Suprapubic skin (tissue), 4 donors: Measurements from ENCODE around the gene WDR76. TPM values are rescaled to one million over a fixed set of nuclear protein-coding genes. Genes with fewer than 3 reads are reported as not detected.

ENCODE experiments used
- DNase-seq, 2 donors: peaks; one replicate each; pipeline ENCODE4 v3.0.0-alpha.2; 2019; ENCODE audit warnings: low spot score in 2 of 2
- H3K27ac ChIP-seq: fragments of 200-600 bp; sonication (generic); one replicate; pipeline ENCODE4 v1.5.1; 2019
- H3K27me3 ChIP-seq: fragments of 200-600 bp; sonication (generic); one replicate; pipeline ENCODE4 v1.5.1; 2019
- H3K36me3 ChIP-seq: fragments of 200-600 bp; sonication (generic); one replicate; pipeline ENCODE4 v1.5.1; 2019
- H3K4me1 ChIP-seq: fragments of 200-600 bp; sonication (generic); one replicate; pipeline ENCODE4 v1.5.1; 2019
- H3K4me3 ChIP-seq: fragments of 200-600 bp; sonication (generic); one replicate; pipeline ENCODE4 v1.5.1; 2019; ENCODE audit warnings: mild to moderate bottlenecking
- H3K9me3 ChIP-seq: fragments of 200-600 bp; sonication (generic); one replicate; pipeline ENCODE4 v1.5.1; 2019
- EP300 ChIP-seq: sonication (generic); formaldehyde crosslinking; IDR thresholded peaks from one replicate; pipeline ENCODE4 v1.6.1; 2017; ENCODE audit warnings: antibody characterized with exemption
- POLR2A ChIP-seq, 2 donors: fragments of 450-650 bp; IDR thresholded peaks; one replicate each; pipeline ENCODE4 v1.6.1; 2017; ENCODE audit warnings: antibody characterized with exemption in 2 of 2, mild to moderate bottlenecking in 2 of 2, moderate library complexity in 2 of 2
- POLR2AphosphoS5 ChIP-seq, 3 donors: sonication (generic); formaldehyde crosslinking; IDR thresholded peaks; one replicate each; pipeline ENCODE4 v1.6.1; 2017; ENCODE audit warnings: antibody characterized with exemption in 3 of 3
- WGBS: methylation state at CpG from one replicate; pipeline ENCODE4 v1.1.5; 2018; 5-methylcytosine and 5-hydroxymethylcytosine counted together
- total RNA-seq, 4 donors: library from RNA; depleted of rRNA; stranded (reverse); fragments of >200 nt; gene quantifications; one replicate each; pipeline ENCODE4 v1.1.0, GENCODE V29; 2016
- TF ChIP-seq, protein P1 (sequence below), 2 donors: fragments of 200-600 bp in 1 of 2; fragments of 450-650 bp in 1 of 2; sonication (generic) in 1 of 2; IDR thresholded peaks; one replicate each; pipeline ENCODE4 v1.5.1; 2016 to 2019; ENCODE audit warnings: antibody characterized with exemption in 2 of 2, mild to moderate bottlenecking in 1 of 2, moderate library complexity in 1 of 2

Gene WDR76
- total RNA-seq, 4 donors from 2014 or later, result 5.2 to 7.8 (median 5.8) TPM

DNA sequence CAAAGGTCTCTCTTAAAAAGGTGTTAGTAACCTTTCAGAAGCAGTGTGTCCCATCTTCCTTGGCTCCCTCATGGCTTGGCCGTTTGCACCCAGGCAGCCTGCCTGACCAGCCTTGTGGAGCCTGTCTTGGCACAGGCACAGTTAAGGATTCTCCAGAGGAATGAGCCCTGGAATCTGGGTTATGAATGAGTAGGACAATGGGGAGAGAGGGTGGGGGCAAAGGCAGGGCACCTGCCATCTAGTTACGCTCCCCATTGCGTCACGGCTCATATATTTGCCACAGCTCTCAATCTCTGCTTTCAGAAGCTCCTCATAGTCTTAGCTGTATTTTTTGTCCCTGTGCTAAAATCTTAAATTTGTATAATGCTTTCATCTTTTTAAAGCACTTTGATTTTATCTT is 50.6 kb downstream of the WDR76 start:
- Histone ChIP-seq H3K36me3 (peaks cover 4% of the 10 kb centered on the region), H3K9me3 (no peaks in the 10 kb centered on the region), H3K4me3 (no peak overlapping the region), H3K4me1 (no peaks in the 10 kb centered on the region), H3K27me3 (no peaks in the 10 kb centered on the region), H3K27ac (no peak overlapping the region)
- DNase-seq, result peak in 1 of 2 donors; percentile 35
- WGBS, result 86% methylated on average over 4 of the region's 4 CpGs
- TF ChIP-seq, protein P1, sequence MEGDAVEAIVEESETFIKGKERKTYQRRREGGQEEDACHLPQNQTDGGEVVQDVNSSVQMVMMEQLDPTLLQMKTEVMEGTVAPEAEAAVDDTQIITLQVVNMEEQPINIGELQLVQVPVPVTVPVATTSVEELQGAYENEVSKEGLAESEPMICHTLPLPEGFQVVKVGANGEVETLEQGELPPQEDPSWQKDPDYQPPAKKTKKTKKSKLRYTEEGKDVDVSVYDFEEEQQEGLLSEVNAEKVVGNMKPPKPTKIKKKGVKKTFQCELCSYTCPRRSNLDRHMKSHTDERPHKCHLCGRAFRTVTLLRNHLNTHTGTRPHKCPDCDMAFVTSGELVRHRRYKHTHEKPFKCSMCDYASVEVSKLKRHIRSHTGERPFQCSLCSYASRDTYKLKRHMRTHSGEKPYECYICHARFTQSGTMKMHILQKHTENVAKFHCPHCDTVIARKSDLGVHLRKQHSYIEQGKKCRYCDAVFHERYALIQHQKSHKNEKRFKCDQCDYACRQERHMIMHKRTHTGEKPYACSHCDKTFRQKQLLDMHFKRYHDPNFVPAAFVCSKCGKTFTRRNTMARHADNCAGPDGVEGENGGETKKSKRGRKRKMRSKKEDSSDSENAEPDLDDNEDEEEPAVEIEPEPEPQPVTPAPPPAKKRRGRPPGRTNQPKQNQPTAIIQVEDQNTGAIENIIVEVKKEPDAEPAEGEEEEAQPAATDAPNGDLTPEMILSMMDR (IDR thresholded peaks at IDR 0.05), result no peak

DNA sequence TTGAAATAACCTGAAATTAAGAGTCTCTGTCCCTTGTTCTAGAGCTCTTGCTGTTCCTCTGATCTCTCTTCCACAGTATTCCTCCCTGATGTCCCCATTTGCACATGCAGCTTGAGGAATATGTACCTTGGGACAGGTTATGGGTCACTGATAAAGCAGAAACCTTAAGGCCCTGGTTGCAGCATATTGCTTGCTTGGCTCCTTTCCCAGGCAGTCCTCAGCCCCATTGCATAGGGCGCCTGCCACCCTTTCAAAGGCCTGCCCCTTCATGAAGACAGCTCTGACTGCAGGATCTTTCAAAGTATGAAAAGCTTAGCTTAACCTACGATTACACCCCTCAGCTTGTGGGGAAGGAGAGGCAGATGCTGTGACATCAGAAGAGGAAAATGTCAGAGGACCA is 51.6 kb downstream of the WDR76 start:
- Histone ChIP-seq H3K27me3 (no peaks in the 10 kb centered on the region), H3K9me3 (no peaks in the 10 kb centered on the region), H3K36me3 (peaks cover 4% of the 10 kb centered on the region), H3K27ac (no peak overlapping the region), H3K4me1 (no peaks in the 10 kb centered on the region), H3K4me3 (no peak overlapping the region)
- 84% methylated on average over 2 of the region's 2 CpGs for WGBS
- DNase-seq, result no peak
- TF ChIP-seq, protein P1 (IDR thresholded peaks at IDR 0.05), result no peak
- TF ChIP-seq POLR2A (IDR thresholded peaks at IDR 0.05), result no peak
- TF ChIP-seq POLR2AphosphoS5 (IDR thresholded peaks at IDR 0.05), result no peak
- no peak for TF ChIP-seq EP300

DNA sequence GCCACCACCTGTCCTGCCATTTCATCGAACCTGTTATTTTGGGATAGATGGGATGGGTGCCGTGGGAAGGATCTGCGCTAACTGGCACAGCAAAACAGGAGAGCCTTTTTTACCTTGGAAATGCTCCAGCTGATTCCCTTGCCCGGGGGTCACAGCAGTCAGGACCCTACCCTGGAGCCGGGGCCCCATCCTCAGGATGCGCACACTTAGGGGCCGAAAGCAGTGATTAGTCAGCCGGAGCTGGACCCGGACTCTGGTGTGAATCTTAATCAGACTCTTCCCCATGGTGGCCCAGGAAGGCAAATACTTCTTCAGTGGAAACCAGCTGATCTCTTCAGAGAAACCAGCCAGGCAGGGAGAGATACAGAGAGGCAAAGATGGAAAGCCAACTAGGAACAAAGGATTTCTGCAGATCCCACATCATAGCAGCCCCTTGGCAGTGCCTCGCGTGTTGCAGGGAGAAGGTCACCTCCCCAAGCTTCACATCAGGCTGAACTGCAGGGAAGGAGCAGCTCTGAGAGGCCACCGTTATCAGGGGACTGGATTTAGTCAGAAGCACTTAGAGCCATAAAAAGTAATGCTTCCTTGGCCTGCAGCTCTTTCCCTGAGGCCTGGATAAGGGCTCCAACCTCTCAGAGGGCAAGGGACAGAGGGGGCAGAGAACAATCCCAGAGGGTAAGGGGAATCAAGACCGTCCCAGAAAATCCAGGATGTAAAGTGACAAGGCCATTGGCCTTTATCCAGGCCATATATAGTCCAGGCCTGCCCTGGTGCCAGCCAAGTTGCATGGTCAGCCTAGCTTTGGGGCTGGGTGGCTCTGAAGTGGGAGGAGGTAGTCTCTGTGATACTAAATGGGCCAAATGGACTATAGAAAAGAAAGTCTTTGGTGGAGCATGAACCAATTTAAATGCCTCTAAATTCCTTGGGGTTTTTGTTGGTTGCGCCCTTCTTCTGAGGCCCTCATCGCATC is 52.9 kb downstream of the WDR76 start:
- WGBS, result 89% methylated on average over 15 of the region's 15 CpGs
- Histone ChIP-seq H3K27me3 (no peaks in the 10 kb centered on the region), H3K4me3 (no peak overlapping the region), H3K4me1 (no peaks in the 10 kb centered on the region), H3K27ac (no peak overlapping the region), H3K9me3 (no peaks in the 10 kb centered on the region), H3K36me3 (peaks cover 4% of the 10 kb centered on the region)
- no peak for TF ChIP-seq POLR2AphosphoS5 (IDR thresholded peaks at IDR 0.05)
- TF ChIP-seq, protein P1 (IDR thresholded peaks at IDR 0.05), result no peak
- no peak for TF ChIP-seq POLR2A (IDR thresholded peaks at IDR 0.05)
- TF ChIP-seq EP300, result no peak
- DNase-seq, result peak in 1 of 2 donors; percentile 64

DNA sequence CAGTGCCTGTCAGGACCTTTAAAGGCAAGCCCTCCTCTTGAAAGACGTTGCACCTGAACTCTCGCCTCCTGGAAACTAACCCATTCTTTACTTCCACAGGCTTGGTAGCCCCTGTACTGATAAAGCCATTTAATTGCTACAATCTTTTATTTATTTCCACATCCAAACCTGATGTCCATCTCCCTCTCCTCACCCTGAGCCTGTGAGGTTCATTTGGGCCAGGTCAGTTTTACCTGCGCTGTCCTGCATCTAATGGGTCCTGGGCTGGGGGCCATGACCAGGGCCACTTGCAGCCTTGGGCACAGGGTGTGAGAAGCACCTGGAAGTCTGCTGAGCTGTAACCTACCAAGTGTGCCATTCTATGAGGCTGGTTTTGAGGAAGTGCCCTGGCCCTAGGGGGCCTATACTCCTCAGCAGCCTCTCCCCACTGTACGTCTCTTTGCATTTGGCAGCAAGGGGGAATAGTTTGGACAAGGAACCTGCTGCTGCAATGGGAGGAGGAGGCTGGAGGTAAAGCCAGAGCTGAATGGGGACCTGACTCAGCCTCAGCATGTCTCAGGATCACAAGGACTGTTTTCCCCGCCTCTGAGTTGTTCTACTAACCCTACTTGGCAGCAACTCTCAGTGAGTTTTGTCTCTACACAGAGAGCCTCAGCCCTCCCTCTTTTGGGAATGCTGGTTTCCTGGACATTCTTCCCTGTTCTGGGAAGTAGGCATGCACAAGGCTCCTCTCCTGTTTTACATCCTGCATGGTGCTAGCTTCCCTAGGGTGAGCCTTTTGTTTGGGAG is 53.8 kb downstream of the WDR76 start:
- WGBS, result 89% methylated on average over 5 of the region's 5 CpGs
- Histone ChIP-seq H3K4me3 (no peak overlapping the region), H3K36me3 (peaks cover 4% of the 10 kb centered on the region), H3K9me3 (no peaks in the 10 kb centered on the region), H3K27ac (no peak overlapping the region), H3K27me3 (no peaks in the 10 kb centered on the region), H3K4me1 (no peaks in the 10 kb centered on the region)
- DNase-seq, result peak in 1 of 2 donors; percentile 43
- TF ChIP-seq EP300, result no peak

DNA sequence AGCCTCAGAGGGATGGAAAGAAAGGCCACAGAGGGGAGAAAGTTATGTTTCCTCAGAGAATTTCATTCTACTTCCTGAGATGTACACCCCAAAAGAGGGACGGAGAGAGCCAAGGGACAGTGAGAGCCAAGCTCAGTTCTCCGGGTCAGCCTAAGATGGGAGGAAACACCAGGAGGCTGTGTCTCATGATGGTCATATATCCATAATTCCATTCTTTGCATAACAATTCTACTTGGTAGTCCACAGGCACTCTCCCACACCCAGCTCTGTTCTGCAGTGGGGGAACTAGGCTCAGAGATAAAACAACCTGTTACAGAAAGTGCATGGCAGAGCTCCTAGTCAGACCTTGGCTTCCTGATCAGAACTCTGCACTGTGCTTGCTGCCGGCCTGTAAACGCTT is 54.4 kb downstream of the WDR76 start:
- peak in 1 of 2 donors; percentile 28 for DNase-seq
- Histone ChIP-seq H3K4me3 (no peak overlapping the region), H3K36me3 (peaks cover 4% of the 10 kb centered on the region), H3K27me3 (no peaks in the 10 kb centered on the region), H3K4me1 (no peaks in the 10 kb centered on the region), H3K9me3 (no peaks in the 10 kb centered on the region), H3K27ac (no peak overlapping the region)
- TF ChIP-seq POLR2A (IDR thresholded peaks at IDR 0.05) (no peak), EP300 (no peak), POLR2AphosphoS5 (IDR thresholded peaks at IDR 0.05) (no peak)
- TF ChIP-seq, protein P1 (IDR thresholded peaks at IDR 0.05), result no peak
- 99% methylated on average over 4 of the region's 4 CpGs for WGBS
